Astrocyte (in vitro differentiated cells and primary cell): ENCODE data around the gene RRM1. TPM values are rescaled to one million over a fixed set of nuclear protein-coding genes. Genes with fewer than 3 reads are reported as not detected.

Source experiments
- DNase-seq: peaks from one replicate; pipeline ENCODE4 v3.0.0-alpha.2; 2010; ENCODE audit warnings: low read depth
- FAIRE-seq: peaks from 2 replicates; lab custom pipeline; 2011; peaks lifted over from hg19 to GRCh38; lab: Jason Lieb, UNC
- H2AFZ ChIP-seq: 2 replicates; pipeline ENCODE4 v1.6.0; 2012; ENCODE audit warnings: low read depth, low read length, inconsistent platforms
- H3K27ac ChIP-seq: 2 replicates; pipeline ENCODE4 v1.5.1; 2011; ENCODE audit warnings: low read depth, low read length, inconsistent platforms
- H3K27me3 ChIP-seq: 2 replicates; pipeline ENCODE4 v1.6.0; 2011; ENCODE audit warnings: low read length, inconsistent platforms; ENCODE audit not compliant: insufficient read depth
- H3K36me3 ChIP-seq: 2 replicates; pipeline ENCODE4 v1.5.1; 2011; ENCODE audit warnings: low read length, inconsistent platforms; ENCODE audit not compliant: insufficient read depth
- H3K4me1 ChIP-seq: 2 replicates; pipeline ENCODE4 v1.5.1; 2011; ENCODE audit warnings: low read length, inconsistent platforms; ENCODE audit not compliant: insufficient read depth
- H3K4me2 ChIP-seq: 2 replicates; pipeline ENCODE4 v1.6.0; 2012; ENCODE audit warnings: low read length, inconsistent platforms
- H3K4me3 ChIP-seq: 2 replicates; pipeline ENCODE4 v1.5.1; 2011; ENCODE audit warnings: low read depth, mild to moderate bottlenecking, low read length, inconsistent platforms; ENCODE audit not compliant: insufficient read depth
- H3K79me2 ChIP-seq: 2 replicates; pipeline ENCODE4 v1.6.0; 2012; ENCODE audit warnings: mild to moderate bottlenecking, low read length, inconsistent platforms; ENCODE audit not compliant: insufficient read depth
- H3K9ac ChIP-seq: 2 replicates; pipeline ENCODE4 v1.6.0; 2012; ENCODE audit warnings: mild to moderate bottlenecking, low read length, inconsistent platforms
- H3K9me3 ChIP-seq: 2 replicates; pipeline ENCODE4 v1.5.1; 2012; ENCODE audit warnings: low read depth, mild to moderate bottlenecking, low read length, inconsistent platforms; ENCODE audit not compliant: insufficient read depth
- H4K20me1 ChIP-seq: 2 replicates; pipeline ENCODE4 v1.6.0; 2012; ENCODE audit warnings: low read length, inconsistent platforms; ENCODE audit not compliant: insufficient read depth
- H3K27ac Mint-ChIP-seq: one replicate; pipeline ENCODE4 v1.8.0; 2021; ENCODE audit warnings: mild to moderate bottlenecking, mixed read lengths; ENCODE audit not compliant: unreplicated experiment
- H3K27me3 Mint-ChIP-seq: one replicate; pipeline ENCODE4 v1.8.0; 2021; ENCODE audit warnings: low read depth, mixed read lengths; ENCODE audit not compliant: unreplicated experiment
- H3K36me3 Mint-ChIP-seq: one replicate; pipeline ENCODE4 v1.8.0; 2021; ENCODE audit warnings: low read depth, mixed read lengths; ENCODE audit not compliant: unreplicated experiment
- H3K4me1 Mint-ChIP-seq: one replicate; pipeline ENCODE4 v1.8.0; 2021; ENCODE audit warnings: low read depth, mixed read lengths; ENCODE audit not compliant: unreplicated experiment
- H3K4me3 Mint-ChIP-seq: one replicate; pipeline ENCODE4 v1.8.0; 2021; ENCODE audit warnings: mild to moderate bottlenecking, moderate library complexity, mixed read lengths; ENCODE audit not compliant: unreplicated experiment
- H3K9me3 Mint-ChIP-seq: one replicate; pipeline ENCODE4 v1.8.0; 2021; ENCODE audit warnings: mild to moderate bottlenecking, mixed read lengths; ENCODE audit not compliant: unreplicated experiment
- CTCF ChIP-seq: IDR thresholded peaks from 2 replicates; pipeline ENCODE4 v1.5.1; 2011; ENCODE audit warnings: low read depth, mild to moderate bottlenecking, inconsistent platforms, low read length, moderate library complexity; ENCODE audit not compliant: insufficient read depth
- EZH2 ChIP-seq: IDR thresholded peaks from 2 replicates; pipeline ENCODE4 v1.6.1; 2012; ENCODE audit warnings: mild to moderate bottlenecking, low read length, inconsistent platforms; ENCODE audit not compliant: insufficient read depth
- total RNA-seq: library from RNA; stranded (reverse); gene quantifications from 2 replicates; pipeline ENCODE4 v1.2.1, GENCODE V29; 2021

The RRM1 gene
- total RNA-seq, 1 donor from 2014 or later = 26.2 TPM

- peaks cover 25% of the 10 kb centered on the region for H3K36me3 ChIP-seq
- H4K20me1 ChIP-seq = peaks cover 6% of the 10 kb centered on the region
- H3K4me1 ChIP-seq = no peaks in the 10 kb centered on the region
- H3K79me2 ChIP-seq = peaks cover 59% of the 10 kb centered on the region
- FAIRE-seq (no peak), DNase-seq (no peak)
- no peak overlapping the region for H3K27ac ChIP-seq
- H3K4me3 ChIP-seq = no peak overlapping the region
- no peak overlapping the region for H3K4me3 Mint-ChIP-seq
- no peak overlapping the region for H3K4me2 ChIP-seq
- H3K27ac Mint-ChIP-seq = no peak overlapping the region
- no peaks in the 10 kb centered on the region for H3K9me3 ChIP-seq
- H3K9me3 Mint-ChIP-seq = peaks cover 2% of the 10 kb centered on the region
- no peak overlapping the region for H3K9ac ChIP-seq
- H3K27me3 Mint-ChIP-seq = no peaks in the 10 kb centered on the region
- H3K27me3 ChIP-seq = no peaks in the 10 kb centered on the region
- H2AFZ ChIP-seq = no peak overlapping the region
- H3K4me1 Mint-ChIP-seq = no peaks in the 10 kb centered on the region
- no peak for TF ChIP-seq EZH2
- TF ChIP-seq CTCF = no peak
- H3K36me3 Mint-ChIP-seq = peaks cover 4% of the 10 kb centered on the region
Observed at GRCh38 chr11:4103269-4103668, 8.7 kb downstream of the RRM1 start.

GRCh38 chr11:4105916-4106315, 11.3 kb downstream of the RRM1 start:
- H3K9me3 Mint-ChIP-seq = peaks cover 2% of the 10 kb centered on the region
- Histone ChIP-seq H3K9me3 (no peaks in the 10 kb centered on the region), H3K9ac (no peak overlapping the region), H3K27ac (no peak overlapping the region), H3K27me3 (no peaks in the 10 kb centered on the region), H3K79me2 (peaks cover 34% of the 10 kb centered on the region), H3K36me3 (peaks cover 30% of the 10 kb centered on the region), H2AFZ (no peak overlapping the region), H4K20me1 (no peaks in the 10 kb centered on the region), H3K4me1 (no peaks in the 10 kb centered on the region), H3K4me3 (no peak overlapping the region), H3K4me2 (no peak overlapping the region)
- H3K4me1 Mint-ChIP-seq = no peaks in the 10 kb centered on the region
- peaks cover 4% of the 10 kb centered on the region for H3K36me3 Mint-ChIP-seq
- no peaks in the 10 kb centered on the region for H3K27me3 Mint-ChIP-seq
- no peak for TF ChIP-seq CTCF
- no peak for TF ChIP-seq EZH2
- DNase-seq (no peak), FAIRE-seq (no peak)
- no peak overlapping the region for H3K27ac Mint-ChIP-seq
- no peak overlapping the region for H3K4me3 Mint-ChIP-seq

GRCh38 chr11:4111834-4112233, 17.2 kb downstream of the RRM1 start:
- Histone ChIP-seq H3K79me2 (no peaks in the 10 kb centered on the region), H2AFZ (no peak overlapping the region), H3K36me3 (peaks cover 22% of the 10 kb centered on the region), H3K4me3 (no peak overlapping the region), H3K27me3 (no peaks in the 10 kb centered on the region), H3K9ac (no peak overlapping the region), H3K4me2 (no peak overlapping the region), H3K27ac (no peak overlapping the region), H3K4me1 (no peaks in the 10 kb centered on the region), H3K9me3 (no peaks in the 10 kb centered on the region), H4K20me1 (no peaks in the 10 kb centered on the region)
- DNase-seq (no peak), FAIRE-seq (no peak)
- Mint-ChIP-seq H3K9me3 (no peaks in the 10 kb centered on the region), H3K27me3 (no peaks in the 10 kb centered on the region), H3K4me3 (no peak overlapping the region), H3K4me1 (no peaks in the 10 kb centered on the region), H3K36me3 (peaks cover 4% of the 10 kb centered on the region), H3K27ac (no peak overlapping the region)
- TF ChIP-seq CTCF (no peak), EZH2 (no peak)
